Lower leg skin (tissue), 4 donors: Measurements from ENCODE around the gene MTNR1A. TPM values are rescaled to one million over a fixed set of nuclear protein-coding genes. Genes with fewer than 3 reads are reported as not detected.

ENCODE experiments used
- DNase-seq, 2 donors: peaks; one replicate each; pipeline ENCODE4 v3.0.0-alpha.2; 2019; ENCODE audit warnings: low spot score in 2 of 2
- H3K4me3 ChIP-seq: fragments of 200-600 bp; sonication (generic); 2 replicates; pipeline ENCODE4 v1.5.1; 2017; ENCODE audit warnings: mild to moderate bottlenecking, low read depth; ENCODE audit not compliant: poor library complexity, severe bottlenecking
- CTCF ChIP-seq, 3 donors: fragments of 450-650 bp; IDR thresholded peaks; one replicate each; pipeline ENCODE4 v1.5.1; 2016; ENCODE audit warnings: antibody characterized with exemption in 3 of 3, mild to moderate bottlenecking in 3 of 3, moderate library complexity in 2 of 3
- POLR2A ChIP-seq, 2 donors: fragments of 450-650 bp; IDR thresholded peaks; one replicate each; pipeline ENCODE4 v1.6.1; 2016 to 2017; ENCODE audit warnings: antibody characterized with exemption in 2 of 2, mild to moderate bottlenecking in 1 of 2, moderate library complexity in 1 of 2
- WGBS, 2 donors: methylation state at CpG; one replicate each; pipeline ENCODE4 v1.1.5; 2018; 5-methylcytosine and 5-hydroxymethylcytosine counted together
- intact Hi-C: fragments of 100-400 bp; cut with DNase I; formaldehyde crosslinking; loops from one replicate; pipeline ENCODE4 v1.15.0; 2023; ENCODE audit warnings: low total_unique reads
- total RNA-seq, 4 donors: library from RNA; depleted of rRNA; stranded (reverse); fragments of >200 nt; gene quantifications; one replicate each; pipeline ENCODE4 v1.1.0, GENCODE V29; 2016

MTNR1A gene
- total RNA-seq, 4 donors from 2014 or later = not detected

GRCh38 chr4:186483656-186484055 lies 71.7 kb downstream of the MTNR1A start:
- intact Hi-C loops = no loop called here
- TF ChIP-seq POLR2A (IDR thresholded peaks at IDR 0.05) (no peak), CTCF (IDR thresholded peaks at IDR 0.05) (no peak)
- no peak overlapping the region for H3K4me3 ChIP-seq
- 90 to 92% methylated on average over 15 to 16 of the region's 16 CpGs for WGBS, 2 donors
- no peak for DNase-seq

Other genes with a start within 250 kb of the MTNR1A start
- gene FAT1, start 168.3 kb upstream of the MTNR1A start, total RNA-seq = 100 to 1,000 TPM in 1 of 4 donors, 10 to 100 TPM in 3; 51.3 to 114 (median 72.2) TPM